Smooth muscle cell (in vitro differentiated cells): ENCODE measurements around the gene SGCD. TPM values are rescaled to one million over a fixed set of nuclear protein-coding genes. Genes with fewer than 3 reads are reported as not detected.

Source experiments
- DNase-seq: peaks from one replicate; lab custom pipeline; 2025; ENCODE audit not compliant: unreplicated experiment; lab: John Stamatoyannopoulos, UW
- H2AFZ ChIP-seq: fragments of 200-600 bp; sonication (generic); 2 replicates; pipeline ENCODE4 v1.6.0; 2016; ENCODE audit warnings: antibody characterized with exemption, low read depth, mild to moderate bottlenecking
- H3F3A ChIP-seq: fragments of 200-600 bp; sonication (generic); 2 replicates; pipeline ENCODE4 v1.6.0; 2017; ENCODE audit warnings: antibody characterized with exemption, low read depth
- H3K27ac ChIP-seq: fragments of 200-600 bp; sonication (generic); 2 replicates; pipeline ENCODE4 v1.5.1; 2016; ENCODE audit warnings: low read depth, mild to moderate bottlenecking
- H3K27me3 ChIP-seq: fragments of 200-600 bp; sonication (generic); 2 replicates; pipeline ENCODE4 v1.6.1; 2016; ENCODE audit warnings: low read depth, mild to moderate bottlenecking
- H3K36me3 ChIP-seq: fragments of 200-600 bp; sonication (generic); 2 replicates; pipeline ENCODE4 v1.5.1; 2016; ENCODE audit warnings: low read depth
- H3K4me1 ChIP-seq: fragments of 200-600 bp; sonication (generic); 2 replicates; pipeline ENCODE4 v1.5.1; 2016; ENCODE audit warnings: low read depth
- H3K4me2 ChIP-seq: fragments of 200-600 bp; sonication (generic); 2 replicates; pipeline ENCODE4 v1.6.0; 2016; ENCODE audit warnings: mild to moderate bottlenecking
- H3K4me3 ChIP-seq: fragments of 200-600 bp; sonication (generic); 2 replicates; pipeline ENCODE4 v1.5.1; 2016; ENCODE audit warnings: mild to moderate bottlenecking
- H3K79me2 ChIP-seq: fragments of 200-600 bp; sonication (generic); 2 replicates; pipeline ENCODE4 v1.6.0; 2016; ENCODE audit warnings: low read depth, mild to moderate bottlenecking
- H3K9ac ChIP-seq: fragments of 200-600 bp; sonication (generic); 2 replicates; pipeline ENCODE4 v1.6.0; 2016; ENCODE audit warnings: low read depth
- H3K9me3 ChIP-seq: fragments of 200-600 bp; sonication (generic); replicated peaks from 2 replicates; pipeline ENCODE4 v1.5.1; 2016; ENCODE audit warnings: low read depth
- H4K20me1 ChIP-seq: fragments of 200-600 bp; sonication (generic); 2 replicates; pipeline ENCODE4 v1.6.0; 2016; ENCODE audit warnings: low read depth
- WGBS: methylation state at CpG from one replicate; pipeline ENCODE4 v1.1.7; 2016; ENCODE audit warnings: low lambda C conversion rate; 5-methylcytosine and 5-hydroxymethylcytosine counted together
- polyA plus RNA-seq: library from polyadenylated mRNA; unstranded; fragments of >200 nt; fragmentation: Nextera tagmentation; extraction: Ambion mirVana; gene quantifications from 2 replicates; pipeline ENCODE4 v1.2.1, GENCODE V29; 2016
- total RNA-seq: library from RNA; depleted of rRNA; stranded (reverse); fragments of >200 nt; gene quantifications from 2 replicates; pipeline ENCODE4 v1.2.3, GENCODE V29; 2014
- TF ChIP-seq, protein P1 (sequence below): fragments of 200-600 bp; sonication (generic); IDR thresholded peaks from 2 replicates; pipeline ENCODE4 v1.5.1; 2017; ENCODE audit warnings: borderline replicate concordance, mild to moderate bottlenecking, antibody characterized with exemption; ENCODE audit not compliant: insufficient read depth, poor library complexity, severe bottlenecking

Gene SGCD
- total and polyA plus RNA-seq, 2 experiments from 2014 or later: 1.6 to 3.5 TPM

- Histone ChIP-seq H3K79me2 (no peaks in the 10 kb centered on the region), H2AFZ (no peak overlapping the region), H3K36me3 (no peaks in the 10 kb centered on the region), H3K27me3 (no peaks in the 10 kb centered on the region), H4K20me1 (no peaks in the 10 kb centered on the region), H3K4me1 (no peaks in the 10 kb centered on the region), H3F3A (no peaks in the 10 kb centered on the region), H3K4me3 (no peak overlapping the region), H3K9ac (no peak overlapping the region), H3K4me2 (no peak overlapping the region), H3K9me3 (no peaks in the 10 kb centered on the region), H3K27ac (no peak overlapping the region)
- TF ChIP-seq, protein P1, sequence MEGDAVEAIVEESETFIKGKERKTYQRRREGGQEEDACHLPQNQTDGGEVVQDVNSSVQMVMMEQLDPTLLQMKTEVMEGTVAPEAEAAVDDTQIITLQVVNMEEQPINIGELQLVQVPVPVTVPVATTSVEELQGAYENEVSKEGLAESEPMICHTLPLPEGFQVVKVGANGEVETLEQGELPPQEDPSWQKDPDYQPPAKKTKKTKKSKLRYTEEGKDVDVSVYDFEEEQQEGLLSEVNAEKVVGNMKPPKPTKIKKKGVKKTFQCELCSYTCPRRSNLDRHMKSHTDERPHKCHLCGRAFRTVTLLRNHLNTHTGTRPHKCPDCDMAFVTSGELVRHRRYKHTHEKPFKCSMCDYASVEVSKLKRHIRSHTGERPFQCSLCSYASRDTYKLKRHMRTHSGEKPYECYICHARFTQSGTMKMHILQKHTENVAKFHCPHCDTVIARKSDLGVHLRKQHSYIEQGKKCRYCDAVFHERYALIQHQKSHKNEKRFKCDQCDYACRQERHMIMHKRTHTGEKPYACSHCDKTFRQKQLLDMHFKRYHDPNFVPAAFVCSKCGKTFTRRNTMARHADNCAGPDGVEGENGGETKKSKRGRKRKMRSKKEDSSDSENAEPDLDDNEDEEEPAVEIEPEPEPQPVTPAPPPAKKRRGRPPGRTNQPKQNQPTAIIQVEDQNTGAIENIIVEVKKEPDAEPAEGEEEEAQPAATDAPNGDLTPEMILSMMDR: no peak
- 94% methylated on average over 1 of the region's 1 CpG for WGBS
- DNase-seq: no peak
These were observed 372.2 kb downstream of the SGCD start for GRCh38 chr5:156699147-156699546.

DNA sequence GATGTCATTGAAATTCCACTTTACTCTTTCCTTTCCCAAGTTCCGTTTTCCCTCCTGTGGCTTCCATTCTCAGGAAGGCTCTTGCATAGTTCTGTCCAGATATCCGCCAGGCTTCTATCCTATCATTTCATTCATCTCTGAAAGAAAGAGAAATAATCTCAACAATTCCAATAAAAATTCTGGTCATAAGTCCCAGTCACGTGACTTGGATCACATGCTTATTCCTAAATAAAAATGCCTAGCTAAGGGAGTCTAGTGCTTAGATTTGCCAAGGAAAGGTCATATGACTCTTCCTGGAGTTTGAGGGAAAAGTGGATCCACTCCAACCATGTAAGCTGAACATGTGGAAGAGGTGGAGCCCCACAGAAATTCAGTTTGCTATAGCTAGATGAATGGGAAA, 377.2 kb downstream of the SGCD start:
- H3K9ac ChIP-seq: no peak overlapping the region
- H3K4me1 ChIP-seq: no peaks in the 10 kb centered on the region
- H3F3A ChIP-seq: no peaks in the 10 kb centered on the region
- H3K4me3 ChIP-seq: no peak overlapping the region
- WGBS: over 99% methylated on average over 3 of the region's 3 CpGs
- H3K79me2 ChIP-seq: no peaks in the 10 kb centered on the region
- H4K20me1 ChIP-seq: no peaks in the 10 kb centered on the region
- TF ChIP-seq, protein P1: no peak
- no peak overlapping the region for H3K4me2 ChIP-seq
- no peak for DNase-seq
- no peaks in the 10 kb centered on the region for H3K27me3 ChIP-seq
- H3K36me3 ChIP-seq: no peaks in the 10 kb centered on the region
- H3K27ac ChIP-seq: no peak overlapping the region
- no peak overlapping the region for H2AFZ ChIP-seq
- no peaks in the 10 kb centered on the region for H3K9me3 ChIP-seq

DNA sequence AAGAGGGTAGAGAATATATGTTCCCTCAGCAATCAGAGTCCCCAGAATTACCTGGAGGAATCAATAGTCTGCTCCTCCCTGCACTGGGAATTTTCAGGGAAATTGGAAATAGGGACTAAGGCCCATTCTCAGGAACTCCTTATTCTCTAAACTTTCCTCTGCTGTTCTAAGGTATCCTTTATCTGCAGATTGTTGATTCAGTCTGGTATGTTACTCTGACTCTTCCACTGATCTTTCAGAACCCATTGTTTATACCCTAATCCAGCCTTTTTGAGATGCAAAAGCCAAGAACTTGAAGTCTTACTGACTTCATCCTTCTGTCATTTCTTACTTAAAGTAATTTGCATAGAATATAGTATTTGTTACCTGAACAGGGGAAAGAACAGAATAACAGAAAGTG, 379.7 kb downstream of the SGCD start:
- no peaks in the 10 kb centered on the region for H3F3A ChIP-seq
- H4K20me1 ChIP-seq: no peaks in the 10 kb centered on the region
- no peaks in the 10 kb centered on the region for H3K36me3 ChIP-seq
- H3K9me3 ChIP-seq: no peaks in the 10 kb centered on the region
- H3K9ac ChIP-seq: no peak overlapping the region
- no peak overlapping the region for H3K4me2 ChIP-seq
- TF ChIP-seq, protein P1: no peak
- H3K27me3 ChIP-seq: no peaks in the 10 kb centered on the region
- no peak overlapping the region for H3K27ac ChIP-seq
- H3K4me3 ChIP-seq: no peak overlapping the region
- DNase-seq: no peak
- H2AFZ ChIP-seq: no peak overlapping the region
- H3K79me2 ChIP-seq: no peaks in the 10 kb centered on the region
- H3K4me1 ChIP-seq: no peaks in the 10 kb centered on the region

DNA sequence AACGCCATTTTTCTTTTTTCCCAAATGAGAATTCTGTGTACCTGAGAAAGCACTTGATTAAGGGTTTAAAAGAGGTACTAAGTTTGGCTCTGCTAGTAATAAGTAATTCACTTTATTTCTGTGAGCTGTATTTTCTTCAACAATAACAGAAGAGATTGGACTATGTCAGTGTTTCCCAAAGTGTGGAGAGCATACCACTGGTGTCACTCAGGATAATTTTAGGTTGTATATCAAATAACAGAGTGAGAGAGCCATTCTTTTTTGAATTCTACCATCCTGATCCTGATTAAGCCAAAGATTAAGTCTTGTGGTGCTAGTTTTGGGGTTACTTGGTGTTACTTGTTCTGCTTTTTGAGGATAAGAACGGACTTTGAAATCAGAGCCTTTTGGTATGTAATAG, 380.8 kb downstream of the SGCD start:
- no peaks in the 10 kb centered on the region for H3F3A ChIP-seq
- no peaks in the 10 kb centered on the region for H3K4me1 ChIP-seq
- 85% methylated on average over 2 of the region's 2 CpGs for WGBS

More for the DNA sequence above, 380.8 kb downstream of the SGCD start:
- no peaks in the 10 kb centered on the region for H3K9me3 ChIP-seq
- no peak overlapping the region for H3K4me2 ChIP-seq
- no peak overlapping the region for H2AFZ ChIP-seq
- H3K36me3 ChIP-seq: no peaks in the 10 kb centered on the region
- no peaks in the 10 kb centered on the region for H4K20me1 ChIP-seq
- TF ChIP-seq, protein P1: no peak
- no peak overlapping the region for H3K4me3 ChIP-seq
- H3K27ac ChIP-seq: no peak overlapping the region
- H3K27me3 ChIP-seq: no peaks in the 10 kb centered on the region
- no peak overlapping the region for H3K9ac ChIP-seq
- H3K79me2 ChIP-seq: no peaks in the 10 kb centered on the region
- DNase-seq: no peak
